Measurements from ENCODE around the gene CAPZB. TPM values are rescaled to one million over a fixed set of nuclear protein-coding genes. Genes with fewer than 3 reads are reported as not detected.

CAPZB gene
- polyA plus RNA-seq, 1 of the 3 experiments (the other 2 are of a cell fraction) = 122 TPM

GRCh38 chr1:19460535-19461219, 24.7 kb downstream of the CAPZB start (continued):
- TF ChIP-seq, protein P1, sequence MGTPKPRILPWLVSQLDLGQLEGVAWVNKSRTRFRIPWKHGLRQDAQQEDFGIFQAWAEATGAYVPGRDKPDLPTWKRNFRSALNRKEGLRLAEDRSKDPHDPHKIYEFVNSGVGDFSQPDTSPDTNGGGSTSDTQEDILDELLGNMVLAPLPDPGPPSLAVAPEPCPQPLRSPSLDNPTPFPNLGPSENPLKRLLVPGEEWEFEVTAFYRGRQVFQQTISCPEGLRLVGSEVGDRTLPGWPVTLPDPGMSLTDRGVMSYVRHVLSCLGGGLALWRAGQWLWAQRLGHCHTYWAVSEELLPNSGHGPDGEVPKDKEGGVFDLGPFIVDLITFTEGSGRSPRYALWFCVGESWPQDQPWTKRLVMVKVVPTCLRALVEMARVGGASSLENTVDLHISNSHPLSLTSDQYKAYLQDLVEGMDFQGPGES (IDR thresholded peaks at IDR 0.05; ENCODE audit: low read depth, low read length) = no peak
- TF ChIP-seq FOXM1 (IDR thresholded peaks at IDR 0.05; ENCODE audit: low read depth) (no peak), RFX5 (IDR thresholded peaks at IDR 0.05; ENCODE audit: low read length) (no peak), RXRA (IDR thresholded peaks at IDR 0.05; ENCODE audit: borderline replicate concordance, low read depth) (no peak)

- H3K9ac ChIP-seq = no peak overlapping the region
- H3K27ac ChIP-seq (ENCODE audit: low read depth in 2 of 2, low read length in 1 of 2) = peak overlapping the region in 1 of 2 experiments; percentile 14; a peak in 1 of 4 replicates
- H3K9me3 ChIP-seq = no peaks in the 10 kb centered on the region
- peaks cover 0 to 7% of the 10 kb centered on the region in 2 experiments for H3K36me3 ChIP-seq (replicated peaks in 1 of 2; ENCODE audit: control insufficient read depth in 1 of 2, insufficient read depth in 2 of 2, low read length in 1 of 2)
- no peaks in the 10 kb centered on the region for H3K27me3 ChIP-seq (ENCODE audit: insufficient read depth)
- H4K20me1 ChIP-seq (ENCODE audit: insufficient read depth) = peaks cover 95% of the 10 kb centered on the region
- peaks cover 28 to 48% of the 10 kb centered on the region in 2 experiments for H3K4me1 ChIP-seq (ENCODE audit: control insufficient read depth in 1 of 2, insufficient read depth in 2 of 2, low read depth in 1 of 2, low read length in 1 of 2)
- H2AFZ ChIP-seq (ENCODE audit: low read depth) = no peak overlapping the region
- POLR2A ChIA-PET = no interaction called here
- no peaks in the 10 kb centered on the region for H3K9me2 ChIP-seq
- peaks cover 100% of the 10 kb centered on the region for H3K79me2 ChIP-seq (ENCODE audit: insufficient read depth)
- CTCF ChIA-PET = interaction anchor here (1.2 to 1.3 kb wide), 2 partner anchors 53 to 68 kb away, joined by 3 to 4 read pairs; no protein-coding TSS in a partner anchor
- WGBS (ENCODE audit: low lambda C conversion rate) = 75% methylated on average over 6 of the region's 6 CpGs
- H3K4me3 ChIP-seq (ENCODE audit: low read depth in 2 of 2, low read length in 1 of 2) = no peak overlapping the region
- peaks cover 10% of the 10 kb centered on the region for H3F3A ChIP-seq (replicated peaks; ENCODE audit: insufficient read depth)
- TF ChIP-seq EP300 (IDR thresholded peaks at IDR 0.05; ENCODE audit: borderline replicate concordance in 1 of 2, low read depth in 1 of 2, low read length in 1 of 2) = no peak
- no peak overlapping the region for H3K4me2 ChIP-seq
- DNase-seq = no peak
Measured at GRCh38 chr1:19458815-19459417, 26.4 kb downstream of the CAPZB start.

DNA sequence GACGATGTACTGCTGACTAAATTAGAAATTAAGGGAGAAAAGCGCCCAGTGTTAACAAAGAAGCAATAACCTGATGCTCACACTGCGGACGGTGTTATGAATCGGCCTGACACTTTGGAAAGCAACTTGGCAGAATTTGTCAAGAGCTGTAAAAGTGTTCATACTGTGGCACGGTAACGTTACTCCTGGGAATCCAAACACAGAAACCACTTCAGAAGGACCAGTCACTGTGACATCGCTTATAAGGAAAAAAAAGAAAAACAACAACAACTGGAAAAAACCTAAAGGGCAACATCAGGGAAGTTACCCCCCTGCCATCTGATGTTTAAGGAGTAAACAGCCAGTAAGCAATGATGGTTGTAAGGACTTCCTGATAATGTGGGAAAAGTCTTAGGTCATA, 27.7 kb downstream of the CAPZB start:
- Histone ChIP-seq H3K4me2 (peak overlapping the region; percentile 48; the same call in 1 of the 2 replicates), H3K27me3 (ENCODE audit: insufficient read depth) (no peaks in the 10 kb centered on the region), H3K4me1 (ENCODE audit: control insufficient read depth in 1 of 2, insufficient read depth in 2 of 2, low read depth in 1 of 2, low read length in 1 of 2) (peaks cover 31 to 53% of the 10 kb centered on the region in 2 experiments), H4K20me1 (ENCODE audit: insufficient read depth) (peaks cover 95% of the 10 kb centered on the region), H2AFZ (ENCODE audit: low read depth) (no peak overlapping the region), H3K9ac (no peak overlapping the region), H3F3A (replicated peaks; ENCODE audit: insufficient read depth) (peaks cover 3% of the 10 kb centered on the region), H3K9me2 (no peaks in the 10 kb centered on the region), H3K9me3 (no peaks in the 10 kb centered on the region), H3K36me3 (replicated peaks in 1 of 2; ENCODE audit: control insufficient read depth in 1 of 2, insufficient read depth in 2 of 2, low read length in 1 of 2) (peaks cover 0 to 7% of the 10 kb centered on the region in 2 experiments), H3K4me3 (ENCODE audit: low read depth in 2 of 2, low read length in 1 of 2) (no peak overlapping the region), H3K79me2 (ENCODE audit: insufficient read depth) (peaks cover 100% of the 10 kb centered on the region), H3K27ac (ENCODE audit: low read depth in 2 of 2, low read length in 1 of 2) (peak overlapping the region in 1 of 2 experiments; percentile 45; a peak in 1 of 4 replicates)
- TF ChIP-seq JUND (IDR thresholded peaks at IDR 0.05) = no peak
- TF ChIP-seq RCOR1 (IDR thresholded peaks at IDR 0.05; ENCODE audit: low read length) = no peak
- no peak for TF ChIP-seq EP300 (IDR thresholded peaks at IDR 0.05; ENCODE audit: borderline replicate concordance in 1 of 2, low read depth in 1 of 2, low read length in 1 of 2)
- no peak for TF ChIP-seq TAF1 (IDR thresholded peaks at IDR 0.05; ENCODE audit: borderline replicate concordance, low read depth, low read length)
- no peak for TF ChIP-seq MXI1 (IDR thresholded peaks at IDR 0.05; ENCODE audit: low read depth, low read length)
- TF ChIP-seq SIN3A (IDR thresholded peaks at IDR 0.05; ENCODE audit: borderline replicate concordance, low read depth, low read length) = no peak
- TF ChIP-seq CHD2 (IDR thresholded peaks at IDR 0.05; ENCODE audit: low read length, partially characterized antibody) = no peak
- TF ChIP-seq GABPA (IDR thresholded peaks at IDR 0.05; ENCODE audit: low read depth) = no peak
- WGBS (ENCODE audit: low lambda C conversion rate) = 97% methylated on average over 8 of the region's 8 CpGs
- ChIA-PET CTCF (interaction anchor here (1.2 to 1.3 kb wide), 3 partner anchors 12 to 67 kb away, joined by 3 to 7 read pairs (median 4); no protein-coding TSS in a partner anchor), POLR2A (no interaction called here)
- DNase-seq = no peak

Measured in SK-N-SH (cell line).